Psoas muscle (tissue), 8 donors: ENCODE results near the gene LILRB2. TPM values are rescaled to one million over a fixed set of nuclear protein-coding genes. Genes with fewer than 3 reads are reported as not detected.
A peak's percentile ranks its signal among the peaks of the same experiment; 100 is the strongest.

ENCODE experiments used
- ATAC-seq, 4 donors: fragments of 200-7000 bp; cut with Tn5 transposase; one replicate each; pipeline ENCODE4 v1.9.1; 2020; ENCODE audit warnings: moderate library complexity in 3 of 4, mild to moderate bottlenecking in 2 of 4
- DNase-seq, 2 donors: peaks; one replicate each; pipeline ENCODE4 v3.0.0-alpha.2; 2020
- H3K27ac ChIP-seq: fragments of 200-600 bp; one replicate; pipeline ENCODE4 v1.8.0; 2022
- H3K27me3 ChIP-seq, 3 donors: fragments of 200-600 bp in 1 of 3; one replicate each; pipeline versions ENCODE4 v1.6.1 to v1.8.0; 2013 to 2022; ENCODE audit warnings: low read length in 2 of 3, mild to moderate bottlenecking in 2 of 3, moderate library complexity in 1 of 3; ENCODE audit not compliant: insufficient read depth in 3 of 3
- H3K36me3 ChIP-seq, 2 donors: fragments of 200-600 bp in 1 of 2; one replicate each; pipeline versions ENCODE4 v1.6.1 to v1.8.0; 2013 to 2022; ENCODE audit warnings: low read depth in 1 of 2, mild to moderate bottlenecking in 1 of 2, moderate library complexity in 1 of 2; ENCODE audit not compliant: insufficient read depth in 1 of 2
- H3K4me1 ChIP-seq: fragments of 200-600 bp; one replicate; pipeline ENCODE4 v1.8.0; 2022
- H3K4me3 ChIP-seq: fragments of 200-600 bp; one replicate; pipeline ENCODE4 v1.8.0; 2022; ENCODE audit warnings: mild to moderate bottlenecking
- H3K9me3 ChIP-seq: fragments of 200-600 bp; one replicate; pipeline ENCODE4 v1.8.0; 2022
- CTCF ChIP-seq: fragments of 200-600 bp; IDR thresholded peaks from one replicate; pipeline ENCODE4 v1.8.0; 2022; ENCODE audit warnings: antibody characterized with exemption
- WGBS, 3 donors: extraction: QIAGEN DNeasy Blood & Tissue Kit; methylation state at CpG; one replicate each; pipeline versions ENCODE4 v1.1.6 to v1.1.7; 2013; 5-methylcytosine and 5-hydroxymethylcytosine counted together
- intact Hi-C, 2 donors: fragments of 100-400 bp; cut with DNase I; formaldehyde crosslinking; loops; one replicate each; pipeline versions ENCODE4 v1.11.0 to v1.14.2; 2022
- polyA plus RNA-seq, 3 donors: library from polyadenylated mRNA; stranded (reverse); fragments of 200-250 nt; gene quantifications; one replicate each; pipeline ENCODE4 v1.2.3, GENCODE V29; 2013
- total RNA-seq, 4 donors: library from RNA; stranded (reverse); fragmentation: NEBNext Ultra II Directional in 2 of 4; extraction: Animal tissue kit (Norgen Biotek cat#: 25700) in 2 of 4; gene quantifications; one replicate each; pipeline versions ENCODE4 v1.2.1 to v1.2.4, GENCODE V29; 2021 to 2023
- donor health status: healthy with polysubstance abuse.
- donor health status: DM: no; HTN: no; CAD: no; lungs with moderate emphysema.
- donor health status: Bipolar disorder and iron deficiency.
- donor health status: healthy.
- donor health status: DM: yes; HTN: yes; CAD: no.
- donor health status: DM: no; HTN: no; CAD: no.
- donor health status: DM: no; HTN: no; CAD: no.
- donor health status: DM: yes; HTN: yes; CAD: no.

LILRB2 gene
- total and polyA plus RNA-seq, 7 donors, result 0.41 to 2.4 (median 1.2) TPM

- WGBS, 3 donors, result 88 to 91% (median 89%) methylated on average over 9 of the region's 9 CpGs
- no peak for ATAC-seq
- Histone ChIP-seq H3K4me1 (no peaks in the 10 kb centered on the region), H3K27ac (no peak overlapping the region), H3K27me3 (peaks cover 0 to 19% (median 0%) of the 10 kb centered on the region in 3 donors), H3K4me3 (no peak overlapping the region), H3K36me3 (no peaks in the 10 kb centered on the region), H3K9me3 (no peaks in the 10 kb centered on the region)
- no peak for TF ChIP-seq CTCF
- intact Hi-C loops, result no loop called here
- no peak for DNase-seq
Measured at GRCh38 chr19:54317965-54318240, 37.0 kb upstream of the LILRB2 start.

- Histone ChIP-seq H3K9me3 (no peaks in the 10 kb centered on the region), H3K36me3 (no peaks in the 10 kb centered on the region), H3K4me1 (no peaks in the 10 kb centered on the region), H3K4me3 (no peak overlapping the region), H3K27me3 (peaks cover 0 to 19% (median 0%) of the 10 kb centered on the region in 3 donors), H3K27ac (no peak overlapping the region)
- ATAC-seq (no peak), DNase-seq (no peak)
- intact Hi-C loops, result no loop called here
- WGBS, 3 donors, result 67 to 76% (median 70%) methylated on average over 26 to 29 of the region's 29 CpGs
- no peak for TF ChIP-seq CTCF
Measured at GRCh38 chr19:54317108-54317964, 36.4 kb upstream of the LILRB2 start.

- H3K4me1 ChIP-seq, result no peaks in the 10 kb centered on the region
- TF ChIP-seq CTCF, result no peak
- no peak for ATAC-seq
- no peak overlapping the region for H3K27ac ChIP-seq
- WGBS, 3 donors, result 33 to 46% (median 46%) methylated on average over 11 of the region's 11 CpGs
- no peaks in the 10 kb centered on the region for H3K9me3 ChIP-seq
- peak in 1 of 2 donors; percentile 65 for DNase-seq
- H3K4me3 ChIP-seq, result no peak overlapping the region
- no peaks in the 10 kb centered on the region for H3K36me3 ChIP-seq
- H3K27me3 ChIP-seq, result peaks cover 0 to 19% (median 0%) of the 10 kb centered on the region in 3 donors
- intact Hi-C loops, result no loop called here
Measured at GRCh38 chr19:54316746-54317107, 35.8 kb upstream of the LILRB2 start.

- DNase-seq, result no peak
- intact Hi-C loops, result no loop called here
- Histone ChIP-seq H3K27ac (no peak overlapping the region), H3K4me1 (no peaks in the 10 kb centered on the region), H3K36me3 (no peaks in the 10 kb centered on the region), H3K4me3 (no peak overlapping the region), H3K9me3 (no peaks in the 10 kb centered on the region), H3K27me3 (peaks cover 0 to 19% (median 0%) of the 10 kb centered on the region in 3 donors)
- ATAC-seq, result no peak
- 71 to 84% (median 77%) methylated on average over 7 to 10 of the region's 10 CpGs for WGBS, 3 donors
- no peak for TF ChIP-seq CTCF
Measured at GRCh38 chr19:54315956-54316355, 35.0 kb upstream of the LILRB2 start.
